Tibial nerve (tissue), 4 donors: ENCODE data around the gene MRPL33. TPM values are rescaled to one million over a fixed set of nuclear protein-coding genes. Genes with fewer than 3 reads are reported as not detected.
"Not testable (repeated sequence)": the region's sequence is repeated elsewhere in the genome, so short reads cannot be mapped to it uniquely, and the experiment has no call there.

Source experiments
- DNase-seq, 2 donors: peaks; one replicate each; pipeline ENCODE4 v3.0.0-alpha.2; 2019; ENCODE audit warnings: low spot score in 2 of 2
- H3K27ac ChIP-seq, 4 donors: fragments of 200-600 bp; sonication (generic) in 3 of 4; one replicate each; pipeline ENCODE4 v1.5.1; 2017 to 2019; ENCODE audit warnings: mild to moderate bottlenecking in 1 of 4
- H3K27me3 ChIP-seq, 2 donors: fragments of 200-600 bp; sonication (generic) in 1 of 2; one replicate each; pipeline versions ENCODE4 v1.5.1 to v1.6.0; 2017 to 2019
- H3K36me3 ChIP-seq, 3 donors: fragments of 200-600 bp; sonication (generic); one replicate each; pipeline ENCODE4 v1.5.1; 2018 to 2019
- H3K4me1 ChIP-seq, 4 donors: fragments of 200-600 bp; sonication (generic) in 3 of 4; one replicate each; pipeline ENCODE4 v1.5.1; 2017 to 2019
- H3K4me3 ChIP-seq, 4 donors: fragments of 200-600 bp; sonication (generic) in 3 of 4; one replicate each; pipeline ENCODE4 v1.5.1; 2017 to 2019; ENCODE audit warnings: mild to moderate bottlenecking in 1 of 4, moderate library complexity in 1 of 4
- H3K9me3 ChIP-seq, 4 donors: fragments of 200-600 bp; sonication (generic) in 3 of 4; one replicate each; pipeline ENCODE4 v1.5.1; 2017 to 2019
- EP300 ChIP-seq, 2 donors: sonication (generic); formaldehyde crosslinking; IDR thresholded peaks; one replicate each; pipeline ENCODE4 v1.6.1; 2017; ENCODE audit warnings: antibody characterized with exemption in 2 of 2, mild to moderate bottlenecking in 1 of 2
- POLR2A ChIP-seq, 2 donors: fragments of 450-650 bp; IDR thresholded peaks; one replicate each; pipeline ENCODE4 v1.6.1; 2017; ENCODE audit warnings: antibody characterized with exemption in 2 of 2, mild to moderate bottlenecking in 2 of 2, moderate library complexity in 2 of 2
- WGBS, 2 donors: methylation state at CpG; one replicate each; pipeline ENCODE4 v1.1.5; 2018; 5-methylcytosine and 5-hydroxymethylcytosine counted together
- total RNA-seq, 4 donors: library from RNA; depleted of rRNA; stranded (reverse); fragments of >200 nt; gene quantifications; one replicate each; pipeline ENCODE4 v1.1.0, GENCODE V29; 2016
- TF ChIP-seq, protein P1 (sequence below), 5 experiments: fragments of 200-600 bp in 3 of 5; fragments of 450-650 bp in 2 of 5; sonication (generic) in 3 of 5; IDR thresholded peaks; one replicate each; pipeline ENCODE4 v1.5.1; 2016 to 2019; ENCODE audit warnings: antibody characterized with exemption in 5 of 5, mild to moderate bottlenecking in 3 of 5, moderate library complexity in 2 of 5

MRPL33 gene
- total RNA-seq, 4 donors from 2014 or later = 101 to 186 (median 119) TPM

DNA sequence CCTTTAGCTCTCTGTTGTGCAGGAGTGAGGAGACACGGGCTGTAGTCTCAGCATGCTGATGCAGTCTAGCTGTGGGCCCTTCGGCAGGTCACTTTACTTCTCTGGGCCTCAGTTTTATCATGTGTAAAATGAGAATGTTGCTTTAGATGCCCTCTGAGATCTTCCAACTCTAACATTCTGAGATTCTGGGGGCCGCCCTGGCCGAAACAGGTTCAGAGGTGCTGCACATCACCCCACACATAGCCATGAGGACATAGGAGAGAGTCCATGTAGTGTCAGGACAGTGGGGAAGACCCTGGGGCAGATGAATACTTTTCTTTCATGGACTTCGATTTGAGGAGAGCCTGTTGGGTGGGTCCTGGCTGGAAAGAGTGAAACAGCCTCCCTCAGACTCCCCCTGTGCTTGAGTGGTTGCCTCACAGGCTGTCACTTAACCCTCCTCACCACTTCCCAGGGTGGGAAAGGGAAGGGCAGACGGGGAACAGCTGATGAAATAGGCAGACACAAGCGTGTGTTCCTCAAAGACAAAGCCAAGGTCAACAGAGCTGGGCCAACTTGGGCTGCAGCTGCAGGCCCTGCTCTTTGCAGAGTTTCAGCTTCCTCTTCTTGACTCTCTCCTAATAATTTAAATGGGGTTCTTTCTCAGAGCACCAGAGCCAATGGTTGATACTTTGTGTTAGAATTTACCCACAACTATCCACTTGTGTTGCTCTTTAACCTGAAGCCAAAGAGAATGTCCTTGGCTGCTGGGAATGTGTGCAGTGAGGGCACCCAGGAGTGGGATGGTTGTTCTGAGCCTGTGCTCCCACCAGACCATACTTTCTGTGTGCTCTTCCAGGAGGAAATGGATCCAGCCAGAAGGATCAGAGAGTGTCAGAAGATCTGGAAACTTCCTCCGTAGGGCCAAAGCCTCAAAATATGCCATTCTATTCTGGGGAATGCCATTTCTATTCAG is 14.7 kb upstream of the MRPL33 start:
- DNase-seq = peak; percentile 31 to 60
- WGBS, 2 donors = 74% methylated on average over 8 of the region's 8 CpGs
- peak overlapping the region in 3 of 4 donors; percentile 15 to 78 (median 46) for H3K27ac ChIP-seq

DNA sequence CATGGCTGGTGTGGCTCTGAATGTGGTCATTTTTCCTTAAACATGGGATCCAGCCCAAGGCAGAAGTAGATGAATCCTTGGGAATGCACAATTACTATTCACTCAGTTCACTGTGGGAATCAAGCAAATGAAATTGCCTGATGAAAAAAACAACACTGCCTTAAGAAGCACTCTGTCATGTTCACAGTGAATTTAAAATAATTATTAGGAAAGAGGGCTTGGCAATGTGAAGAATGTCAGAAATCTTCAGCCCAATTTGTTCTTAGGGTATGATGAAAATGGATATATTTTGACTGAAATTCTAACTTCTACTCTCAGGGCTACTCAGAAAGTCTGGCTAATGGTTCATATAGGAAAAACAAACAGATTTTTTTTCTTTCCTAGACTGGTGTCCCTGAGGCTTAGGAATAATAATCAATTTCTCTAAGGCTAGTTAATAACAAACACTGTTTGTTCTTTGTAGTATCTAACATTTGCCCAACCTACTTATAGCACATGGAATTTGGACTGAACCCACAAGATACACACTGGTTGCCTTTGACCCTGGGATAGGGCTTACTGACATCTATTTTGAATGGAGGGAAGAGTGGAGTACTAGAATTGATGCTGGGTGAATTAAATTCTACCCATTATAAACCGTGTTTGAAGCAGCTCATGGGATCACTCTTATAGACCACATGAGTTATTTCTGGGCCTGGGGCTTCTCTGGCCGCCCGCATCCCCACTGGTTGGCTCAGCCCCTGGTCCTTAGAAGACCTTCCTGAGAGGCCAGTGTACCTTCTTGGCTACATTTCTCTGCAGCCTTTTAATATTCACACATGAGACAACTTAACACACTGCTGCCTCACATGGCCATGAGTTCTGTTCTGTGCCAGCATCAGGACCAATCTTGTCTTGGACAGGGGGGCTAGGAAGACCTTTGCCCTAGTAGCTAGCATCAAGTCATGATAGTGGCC is 8.3 kb upstream of the MRPL33 start:
- DNase-seq = no peak
- no peaks in the 10 kb centered on the region for H3K27me3 ChIP-seq
- 70 to 79% methylated on average over 3 of the region's 3 CpGs for WGBS, 2 donors
- H3K27ac ChIP-seq = peak overlapping the region in 2 of 4 donors; percentile 66 to 78
- no peak overlapping the region for H3K4me3 ChIP-seq
- H3K4me1 ChIP-seq = peaks cover 0 to 33% (median 3%) of the 10 kb centered on the region in 4 donors
- no peaks in the 10 kb centered on the region for H3K36me3 ChIP-seq
- H3K9me3 ChIP-seq = no peaks in the 10 kb centered on the region
- no peak for TF ChIP-seq POLR2A (IDR thresholded peaks at IDR 0.05)
- no peak for TF ChIP-seq EP300 (IDR thresholded peaks at IDR 0.05)
- TF ChIP-seq, protein P1, sequence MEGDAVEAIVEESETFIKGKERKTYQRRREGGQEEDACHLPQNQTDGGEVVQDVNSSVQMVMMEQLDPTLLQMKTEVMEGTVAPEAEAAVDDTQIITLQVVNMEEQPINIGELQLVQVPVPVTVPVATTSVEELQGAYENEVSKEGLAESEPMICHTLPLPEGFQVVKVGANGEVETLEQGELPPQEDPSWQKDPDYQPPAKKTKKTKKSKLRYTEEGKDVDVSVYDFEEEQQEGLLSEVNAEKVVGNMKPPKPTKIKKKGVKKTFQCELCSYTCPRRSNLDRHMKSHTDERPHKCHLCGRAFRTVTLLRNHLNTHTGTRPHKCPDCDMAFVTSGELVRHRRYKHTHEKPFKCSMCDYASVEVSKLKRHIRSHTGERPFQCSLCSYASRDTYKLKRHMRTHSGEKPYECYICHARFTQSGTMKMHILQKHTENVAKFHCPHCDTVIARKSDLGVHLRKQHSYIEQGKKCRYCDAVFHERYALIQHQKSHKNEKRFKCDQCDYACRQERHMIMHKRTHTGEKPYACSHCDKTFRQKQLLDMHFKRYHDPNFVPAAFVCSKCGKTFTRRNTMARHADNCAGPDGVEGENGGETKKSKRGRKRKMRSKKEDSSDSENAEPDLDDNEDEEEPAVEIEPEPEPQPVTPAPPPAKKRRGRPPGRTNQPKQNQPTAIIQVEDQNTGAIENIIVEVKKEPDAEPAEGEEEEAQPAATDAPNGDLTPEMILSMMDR (IDR thresholded peaks at IDR 0.05) = no peak

More for the DNA sequence above, 14.7 kb upstream of the MRPL33 start:
- peaks cover 0 to 28% (median 0%) of the 10 kb centered on the region in 4 donors for H3K4me1 ChIP-seq
- TF ChIP-seq, protein P1 (IDR thresholded peaks at IDR 0.05) = no peak
- peak in 1 of 2 donors; percentile 89 for TF ChIP-seq EP300 (IDR thresholded peaks at IDR 0.05)
- H3K4me3 ChIP-seq = no peak overlapping the region
- no peaks in the 10 kb centered on the region for H3K9me3 ChIP-seq
- H3K36me3 ChIP-seq = no peaks in the 10 kb centered on the region
- H3K27me3 ChIP-seq = no peaks in the 10 kb centered on the region

DNA sequence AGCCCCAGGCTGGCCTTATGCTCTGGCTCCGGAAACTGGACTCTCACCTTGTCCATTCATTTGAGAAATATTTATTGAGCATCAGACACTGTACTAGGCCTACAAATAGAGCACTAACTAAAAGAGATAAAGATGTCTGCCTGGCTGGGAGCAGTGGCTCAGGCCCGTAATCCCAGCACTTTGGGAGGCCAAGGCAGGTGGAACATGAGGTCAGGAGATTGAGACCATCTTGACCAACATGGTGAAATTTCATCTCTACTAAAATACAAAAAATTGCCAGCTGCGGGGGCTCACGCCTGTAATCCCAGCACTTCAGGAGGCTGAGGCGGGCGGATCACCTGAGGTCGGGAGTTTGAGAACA is 7.6 kb upstream of the MRPL33 start:
- H3K4me1 ChIP-seq = peaks cover 0 to 33% (median 3%) of the 10 kb centered on the region in 4 donors
- H3K36me3 ChIP-seq = no peaks in the 10 kb centered on the region
- TF ChIP-seq, protein P1 (IDR thresholded peaks at IDR 0.05) = no peak
- TF ChIP-seq EP300 (IDR thresholded peaks at IDR 0.05) (no peak), POLR2A (IDR thresholded peaks at IDR 0.05) (no peak)
- no peaks in the 10 kb centered on the region for H3K27me3 ChIP-seq
- H3K4me3 ChIP-seq = no peak overlapping the region
- 95 to 98% methylated on average over 7 of the region's 7 CpGs for WGBS, 2 donors
- no peak for DNase-seq
- peak overlapping the region in 2 of 4 donors; percentile 66 to 78 for H3K27ac ChIP-seq
- no peaks in the 10 kb centered on the region for H3K9me3 ChIP-seq

DNA sequence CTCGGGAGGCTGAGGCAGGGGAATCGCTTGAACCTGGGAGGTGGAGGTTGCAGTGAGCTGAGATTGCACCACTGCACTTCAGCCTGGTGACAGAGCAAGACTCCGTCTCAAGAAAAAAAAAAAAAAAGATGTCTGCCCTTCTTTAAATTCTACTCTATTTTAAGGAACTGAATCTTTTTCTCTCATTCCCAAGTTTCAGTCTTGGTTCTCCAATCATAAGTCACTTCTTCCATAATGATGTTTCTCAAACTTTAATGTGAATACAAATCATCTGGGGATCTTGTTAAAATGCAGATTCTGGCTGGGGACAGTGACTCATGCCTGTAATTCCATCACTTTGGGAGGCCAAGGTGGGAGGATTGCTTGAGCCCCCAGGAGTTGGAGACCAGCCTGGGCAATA is 7.0 kb upstream of the MRPL33 start:
- 81 to 90% methylated on average over 3 of the region's 3 CpGs for WGBS, 2 donors
- H3K9me3 ChIP-seq, H3K27me3 ChIP-seq, H3K36me3 ChIP-seq, DNase-seq, H3K27ac ChIP-seq, H3K4me3 ChIP-seq: not testable (repeated sequence)
- peaks cover 0 to 33% (median 3%) of the 10 kb centered on the region in 4 donors for H3K4me1 ChIP-seq

DNA sequence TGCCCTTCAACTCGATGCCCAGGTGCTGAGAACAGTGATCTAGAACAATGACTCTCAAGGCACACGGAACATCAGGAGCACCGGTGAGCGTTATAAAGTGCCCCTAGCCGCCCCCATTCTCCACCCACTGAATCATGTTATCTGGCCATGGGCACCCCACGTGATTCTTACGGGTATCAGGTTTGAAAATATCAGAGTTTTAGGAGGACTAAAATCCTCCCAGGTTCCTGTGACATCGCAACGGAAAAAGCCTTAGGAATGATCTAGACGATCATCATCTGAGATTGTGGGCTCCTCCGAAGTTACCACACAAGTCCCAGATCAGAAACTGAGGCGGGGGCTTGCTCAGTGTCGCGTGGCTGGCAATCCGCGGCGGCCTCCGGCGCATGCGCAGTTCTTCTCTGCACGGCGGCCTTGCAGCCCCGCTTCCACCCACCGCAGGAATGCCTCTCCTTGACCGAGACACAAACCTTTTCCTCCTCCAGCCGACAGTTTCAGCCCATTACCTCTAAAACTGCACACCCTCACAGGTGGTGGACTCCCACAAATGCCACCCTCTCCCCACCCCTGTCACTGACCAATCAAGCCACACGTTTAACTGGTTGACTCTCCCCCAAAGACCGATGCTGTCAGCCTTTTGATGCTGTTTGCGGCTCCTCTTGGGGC is 5.8 kb upstream of the MRPL33 start:
- H3K4me1 ChIP-seq = peaks cover 0 to 33% (median 3%) of the 10 kb centered on the region in 4 donors
- no peak for TF ChIP-seq EP300 (IDR thresholded peaks at IDR 0.05)
- TF ChIP-seq, protein P1 (IDR thresholded peaks at IDR 0.05) = no peak
- TF ChIP-seq POLR2A (IDR thresholded peaks at IDR 0.05) = no peak
- H3K36me3 ChIP-seq = no peaks in the 10 kb centered on the region
- peak overlapping the region in 2 of 4 donors; percentile 34 to 36 for H3K4me3 ChIP-seq
- WGBS, 2 donors = 14 to 25% methylated on average over 28 to 29 of the region's 29 CpGs
- no peaks in the 10 kb centered on the region for H3K9me3 ChIP-seq
- no peak for DNase-seq
- H3K27ac ChIP-seq = peak overlapping the region in 1 of 4 donors; percentile 11
- H3K27me3 ChIP-seq = no peaks in the 10 kb centered on the region
